B cell (primary cell): Measurements from ENCODE around the gene PTGS2. TPM values are rescaled to one million over a fixed set of nuclear protein-coding genes. Genes with fewer than 3 reads are reported as not detected.

ENCODE experiments used
- ATAC-seq: fragments of 200-7000 bp; cut with Tn5 transposase; one replicate; pipeline ENCODE4 v1.10.0; 2021; ENCODE audit warnings: low read depth, mild to moderate bottlenecking, moderate number of reproducible peaks, moderate library complexity
- CTCF ChIA-PET: fragments of 350-600 bp; sonication (Branson Sonifier 250); formaldehyde crosslinking; loops from one replicate; lab custom pipeline; 2021; ENCODE audit warnings: antibody characterized with exemption, inconsistent platforms; lab: Charles Lee
- POLR2A ChIA-PET: fragments of 350-600 bp; sonication (Branson Sonifier 250); formaldehyde crosslinking; loops from one replicate; lab custom pipeline; 2021; ENCODE audit warnings: antibody characterized with exemption; lab: Charles Lee
- DNase-seq: peaks from one replicate; pipeline ENCODE4 v3.0.0; 2013
- H2AFZ ChIP-seq: 2 replicates; pipeline ENCODE4 v1.6.1; 2012; ENCODE audit warnings: mild to moderate bottlenecking, low read depth, low read length; ENCODE audit not compliant: insufficient read depth, poor library complexity, severe bottlenecking
- H3K27ac ChIP-seq, 2 donors: 1 replicate in 1 of 2; 2 replicates in 1 of 2; pipeline ENCODE4 v1.5.1; 2012 to 2013; ENCODE audit warnings: low read length in 2 of 2, mild to moderate bottlenecking in 2 of 2, moderate library complexity in 1 of 2
- H3K27me3 ChIP-seq, 4 experiments: fragments of 200-600 bp in 1 of 4; sonication (generic) in 1 of 4; replicated peaks in 1 of 4; 1 replicate in 2 of 4; 2 replicates in 2 of 4; pipeline versions ENCODE4 v1.6.1 to v1.7.0; 2013 to 2016; ENCODE audit warnings: low read length in 3 of 4, mild to moderate bottlenecking in 2 of 4, mixed read lengths in 1 of 4, moderate library complexity in 1 of 4; ENCODE audit not compliant: insufficient read depth in 4 of 4, control insufficient read depth in 3 of 4; ENCODE audit errors: control extremely low read depth in 1 of 4
- H3K36me3 ChIP-seq, 2 experiments: replicated peaks in 1 of 2; 1 replicate in 1 of 2; 2 replicates in 1 of 2; pipeline versions ENCODE4 v1.6.1 to v1.7.1; 2013; ENCODE audit warnings: low read length in 1 of 2; ENCODE audit not compliant: insufficient read depth in 2 of 2, control insufficient read depth in 1 of 2; ENCODE audit errors: control extremely low read depth in 1 of 2, extremely low read depth in 1 of 2
- H3K4me1 ChIP-seq, 2 donors: fragments of 200-600 bp in 1 of 2; sonication (generic) in 1 of 2; 1 replicate in 1 of 2; 2 replicates in 1 of 2; pipeline versions ENCODE4 v1.5.1 to v1.6.1; 2013 to 2017; ENCODE audit warnings: low read length in 2 of 2; ENCODE audit not compliant: control insufficient read depth in 2 of 2, insufficient read depth in 2 of 2
- H3K4me2 ChIP-seq: replicated peaks from 2 replicates; pipeline ENCODE3; 2012; ENCODE audit warnings: mild to moderate bottlenecking, low read depth, low read length; ENCODE audit not compliant: poor library complexity, severe bottlenecking
- H3K4me3 ChIP-seq, 5 experiments: fragments of 200-600 bp in 1 of 5; sonication (generic) in 1 of 5; 1 replicate in 3 of 5; 2 replicates in 2 of 5; pipeline versions ENCODE4 v1.5.1 to v1.7.0; 2011 to 2016; ENCODE audit warnings: low read length in 4 of 5, mild to moderate bottlenecking in 4 of 5, low read depth in 2 of 5, control low read depth in 1 of 5, moderate library complexity in 1 of 5; ENCODE audit not compliant: insufficient read depth in 1 of 5; ENCODE audit errors: control extremely low read depth in 1 of 5, extremely low read depth in 1 of 5
- H3K79me2 ChIP-seq: fragments of 200-600 bp; sonication (generic); one replicate; pipeline ENCODE4 v1.6.0; 2016; ENCODE audit warnings: low read length; ENCODE audit not compliant: control insufficient read depth, insufficient read depth
- H3K9ac ChIP-seq: fragments of 200-600 bp; sonication (generic); 2 replicates; pipeline ENCODE4 v1.6.1; 2017; ENCODE audit warnings: mild to moderate bottlenecking, low read length, moderate library complexity
- H3K9me3 ChIP-seq, 3 donors: one replicate each; pipeline versions ENCODE4 v1.6.1 to v1.7.1; 2013; ENCODE audit warnings: low read length in 2 of 3; ENCODE audit not compliant: control insufficient read depth in 2 of 3, insufficient read depth in 1 of 3; ENCODE audit errors: control extremely low read depth in 1 of 3
- H4K20me1 ChIP-seq: 2 replicates; pipeline ENCODE4 v1.6.0; 2012; ENCODE audit warnings: mild to moderate bottlenecking, low read length; ENCODE audit not compliant: insufficient read depth, control insufficient read depth, poor library complexity, severe bottlenecking
- H3K27ac Mint-ChIP-seq: one replicate; pipeline ENCODE4 v1.8.0; 2021; ENCODE audit warnings: mixed read lengths
- H3K27me3 Mint-ChIP-seq: one replicate; pipeline ENCODE4 v1.8.0; 2021; ENCODE audit warnings: mixed read lengths
- H3K4me1 Mint-ChIP-seq: one replicate; pipeline ENCODE4 v1.8.0; 2021; ENCODE audit warnings: mixed read lengths
- H3K4me3 Mint-ChIP-seq: one replicate; pipeline ENCODE4 v1.8.0; 2021; ENCODE audit warnings: mixed read lengths
- H3K9me3 Mint-ChIP-seq: one replicate; pipeline ENCODE4 v1.8.0; 2022; ENCODE audit warnings: mixed read lengths; ENCODE audit not compliant: insufficient read depth
- CTCF ChIP-seq: fragments of 200-600 bp; IDR thresholded peaks from one replicate; pipeline ENCODE4 v1.8.0; 2022; ENCODE audit warnings: antibody characterized with exemption, mild to moderate bottlenecking
- EZH2 ChIP-seq: IDR thresholded peaks from 2 replicates; pipeline ENCODE4 v1.6.1; 2012; ENCODE audit warnings: borderline replicate concordance, low read depth, mild to moderate bottlenecking, moderate library complexity, low read length; ENCODE audit not compliant: insufficient read depth, poor library complexity, severe bottlenecking
- WGBS: methylation state at CpG from one replicate; pipeline ENCODE4 v1.1.5; 2013; ENCODE audit warnings: missing lambda C conversion rate; ENCODE audit not compliant: insufficient coverage; 5-methylcytosine and 5-hydroxymethylcytosine counted together
- intact Hi-C: fragments of 100-400 bp; cut with micrococcal nuclease; formaldehyde crosslinking; loops from one replicate; pipeline ENCODE4 v1.10.0; 2022
- polyA plus RNA-seq: library from polyadenylated mRNA; depleted of rRNA; stranded (reverse); fragments of >200 nt; gene quantifications from 2 replicates; pipeline ENCODE4 v1.2.3, GENCODE V29; 2012
- total RNA-seq, 2 donors: library from RNA; stranded (reverse); fragments of 120-200 nt in 1 of 2; gene quantifications; 1 replicate in 1 of 2; 2 replicates in 1 of 2; pipeline versions ENCODE4 v1.2.3 to v1.2.4, GENCODE V29; 2013 to 2022

PTGS2 gene
- total and polyA plus RNA-seq, 2 donors (not counting 1 experiment from before 2014, with no cell fraction given): 0.85 TPM; not detected in 1

- no peaks in the 10 kb centered on the region for H3K36me3 ChIP-seq
- no CpG with 5 or more reads among the region's 3 CpGs for WGBS
- H3K9ac ChIP-seq: no peak overlapping the region
- TF ChIP-seq EZH2 (no peak), CTCF (no peak)
- H2AFZ ChIP-seq: no peak overlapping the region
- H3K27ac Mint-ChIP-seq: no peak overlapping the region
- H3K4me3 Mint-ChIP-seq: no peak overlapping the region
- DNase-seq: no peak
- no peak overlapping the region for H3K4me2 ChIP-seq
- no peaks in the 10 kb centered on the region for H3K4me1 ChIP-seq
- no peaks in the 10 kb centered on the region for H3K4me1 Mint-ChIP-seq
- H3K27me3 ChIP-seq: no peaks in the 10 kb centered on the region
- intact Hi-C loops: no loop called here
- H3K27ac ChIP-seq: no peak overlapping the region
- H3K4me3 ChIP-seq: no peak overlapping the region
- H3K79me2 ChIP-seq: no peaks in the 10 kb centered on the region
- H3K27me3 Mint-ChIP-seq: peaks cover 7% of the 10 kb centered on the region
- CTCF ChIA-PET: no interaction called here
- POLR2A ChIA-PET: no interaction called here
- no peaks in the 10 kb centered on the region for H3K9me3 ChIP-seq
- H4K20me1 ChIP-seq: no peaks in the 10 kb centered on the region
- H3K9me3 Mint-ChIP-seq: peaks cover 2% of the 10 kb centered on the region
- no peak for ATAC-seq
Observed at GRCh38 chr1:186689907-186690306, 9.7 kb upstream of the PTGS2 start.

- ChIA-PET POLR2A (no interaction called here), CTCF (no interaction called here)
- Mint-ChIP-seq H3K9me3 (peaks cover 2% of the 10 kb centered on the region), H3K4me1 (no peaks in the 10 kb centered on the region), H3K4me3 (no peak overlapping the region), H3K27me3 (peaks cover 9% of the 10 kb centered on the region), H3K27ac (no peak overlapping the region)
- intact Hi-C loops: no loop called here
- Histone ChIP-seq H4K20me1 (no peaks in the 10 kb centered on the region), H3K9me3 (no peaks in the 10 kb centered on the region), H3K4me3 (no peak overlapping the region), H3K79me2 (no peaks in the 10 kb centered on the region), H3K27me3 (peaks cover 0 to 4% (median 0%) of the 10 kb centered on the region in 4 experiments), H3K4me1 (no peaks in the 10 kb centered on the region), H3K27ac (no peak overlapping the region), H3K4me2 (no peak overlapping the region), H3K36me3 (no peaks in the 10 kb centered on the region), H3K9ac (no peak overlapping the region), H2AFZ (no peak overlapping the region)
- WGBS: no CpG with 5 or more reads among the region's 1 CpG
- ATAC-seq (no peak), DNase-seq (no peak)
- TF ChIP-seq EZH2 (no peak), CTCF (no peak)
Observed at GRCh38 chr1:186689376-186689775, 9.2 kb upstream of the PTGS2 start.
